Erythroblast (primary cell): Measurements from ENCODE around the gene PHTF2.

Experiments
- GATA1 ChIP-seq: IDR thresholded peaks from 2 replicates; pipeline ENCODE4 v1.6.1; 2011; ENCODE audit warnings: low read depth, mild to moderate bottlenecking, control low read depth, low read length, moderate library complexity
- POLR2A ChIP-seq: IDR thresholded peaks from 2 replicates; pipeline ENCODE4 v1.6.1; 2011; ENCODE audit warnings: mild to moderate bottlenecking, low read length

- TF ChIP-seq POLR2A, result no peak
- no peak for TF ChIP-seq GATA1
Measured at GRCh38 chr7:77791956-77792355, 6.6 kb upstream of the PHTF2 start.
